Measurements from ENCODE around the gene CFAP141.
A peak's percentile ranks its signal among the peaks of the same experiment; 100 is the strongest.
"Not testable (repeated sequence)": the region's sequence is repeated elsewhere in the genome, so short reads cannot be mapped to it uniquely, and the experiment has no call there.

Gene CFAP141

DNA sequence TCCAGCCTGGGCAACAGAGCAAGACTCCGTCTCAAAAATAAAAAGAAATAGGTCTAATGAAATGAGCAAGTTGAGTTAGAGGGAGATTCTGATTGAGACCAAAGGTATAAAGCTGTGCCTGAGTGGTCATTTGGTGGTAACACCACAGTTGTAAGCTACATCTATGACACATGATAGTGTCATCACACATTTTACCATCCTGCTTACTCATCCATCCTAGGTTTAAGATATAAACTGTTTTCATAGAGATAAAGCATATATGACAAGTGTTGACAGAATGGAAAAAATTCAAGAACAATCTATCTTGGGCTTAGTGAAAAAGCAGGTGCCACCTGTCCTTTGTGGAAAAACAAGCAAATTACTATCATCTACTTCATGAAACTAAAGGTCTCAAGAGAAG lies 7.1 kb upstream of the CFAP141 start:
- FAIRE-seq: no peak
- TF ChIP-seq POLR2A (IDR thresholded peaks at IDR 0.05; ENCODE audit: low read depth, low read length) (no peak), POLR2AphosphoS5 (IDR thresholded peaks at IDR 0.05; ENCODE audit: low read depth, low read length) (no peak), TAF1 (IDR thresholded peaks at IDR 0.05; ENCODE audit: low read depth, low read length) (no peak), PAX5 (IDR thresholded peaks at IDR 0.05; ENCODE audit: insufficient read depth, low read length, severe bottlenecking) (no peak), POU2F2 (IDR thresholded peaks at IDR 0.05; ENCODE audit: low read depth, low read length) (no peak), SPI1 (IDR thresholded peaks at IDR 0.05; ENCODE audit: low read depth, low read length) (no peak)
- DNase-seq (ENCODE audit: insufficient read length, low spot score): no peak

DNA sequence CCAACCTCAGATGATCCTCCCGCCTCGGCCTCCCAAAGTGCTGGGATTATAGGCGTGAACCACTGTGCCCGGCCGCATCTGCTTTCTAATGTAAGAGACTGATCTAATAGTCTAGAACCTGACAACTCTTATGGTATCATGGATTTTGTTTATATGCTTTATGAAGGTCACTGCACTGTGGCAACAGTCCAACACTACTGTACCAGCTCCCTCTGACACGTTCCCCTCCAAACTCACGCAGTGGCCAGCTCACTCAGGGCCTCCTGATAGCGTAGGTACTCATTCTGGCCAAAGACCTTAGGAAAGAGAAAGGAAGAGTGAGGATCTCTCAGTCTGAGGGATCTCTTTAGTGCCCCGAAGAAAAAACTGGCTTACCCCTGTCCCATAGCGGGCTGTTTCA lies 6.0 kb upstream of the CFAP141 start:
- TF ChIP-seq POLR2A (IDR thresholded peaks at IDR 0.05; ENCODE audit: low read depth, low read length) (no peak), SPI1 (IDR thresholded peaks at IDR 0.05; ENCODE audit: low read depth, low read length) (no peak), POLR2AphosphoS5 (IDR thresholded peaks at IDR 0.05; ENCODE audit: low read depth, low read length) (no peak), TAF1 (IDR thresholded peaks at IDR 0.05; ENCODE audit: low read depth, low read length) (no peak), PAX5 (IDR thresholded peaks at IDR 0.05; ENCODE audit: insufficient read depth, low read length, severe bottlenecking) (no peak), POU2F2 (IDR thresholded peaks at IDR 0.05; ENCODE audit: low read depth, low read length) (no peak)
- FAIRE-seq (no peak), DNase-seq (ENCODE audit: insufficient read length, low spot score) (no peak)

DNA sequence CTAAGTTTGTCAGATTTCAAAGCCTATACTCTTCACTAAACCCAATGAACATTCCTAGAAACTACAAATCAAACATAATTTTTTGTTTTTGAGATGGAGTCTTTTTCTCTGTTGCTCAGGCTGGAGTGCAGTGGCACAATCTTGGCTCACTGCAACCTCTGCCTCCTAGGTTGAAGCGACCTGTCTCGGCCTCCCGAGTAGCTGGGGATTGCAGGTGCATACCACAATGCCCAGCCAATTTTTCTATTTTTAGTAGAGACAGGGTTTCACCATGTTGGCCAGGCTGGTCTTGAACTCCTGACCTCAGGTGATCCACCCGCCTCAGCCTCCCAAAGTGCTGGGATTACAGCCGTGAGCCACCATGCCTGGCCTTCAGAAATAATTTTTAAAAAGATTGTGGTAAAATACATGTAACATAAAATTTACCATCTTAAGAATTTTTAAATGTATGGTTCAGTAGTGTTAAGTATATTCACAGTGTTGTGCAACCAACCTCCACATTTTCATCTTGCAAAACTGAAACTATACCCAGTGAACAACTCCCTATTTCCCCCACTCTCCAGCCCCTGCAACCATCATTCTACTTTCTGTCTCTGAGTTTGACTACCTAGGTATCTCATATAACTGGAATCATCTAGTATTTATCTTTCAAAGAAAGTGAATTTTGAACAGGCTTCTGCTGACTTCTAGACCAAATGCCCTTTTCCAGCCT lies 2.7 kb upstream of the CFAP141 start:
- TF ChIP-seq POLR2AphosphoS5 (IDR thresholded peaks at IDR 0.05; ENCODE audit: low read depth, low read length) (no peak; the same call in 1 of the 2 replicates), SPI1 (IDR thresholded peaks at IDR 0.05; ENCODE audit: low read depth, low read length) (no peak), POU2F2 (IDR thresholded peaks at IDR 0.05; ENCODE audit: low read depth, low read length) (no peak), POLR2A (IDR thresholded peaks at IDR 0.05; ENCODE audit: low read depth, low read length) (no peak)
- DNase-seq (ENCODE audit: insufficient read length, low spot score): no peak
- FAIRE-seq: no peak

DNA sequence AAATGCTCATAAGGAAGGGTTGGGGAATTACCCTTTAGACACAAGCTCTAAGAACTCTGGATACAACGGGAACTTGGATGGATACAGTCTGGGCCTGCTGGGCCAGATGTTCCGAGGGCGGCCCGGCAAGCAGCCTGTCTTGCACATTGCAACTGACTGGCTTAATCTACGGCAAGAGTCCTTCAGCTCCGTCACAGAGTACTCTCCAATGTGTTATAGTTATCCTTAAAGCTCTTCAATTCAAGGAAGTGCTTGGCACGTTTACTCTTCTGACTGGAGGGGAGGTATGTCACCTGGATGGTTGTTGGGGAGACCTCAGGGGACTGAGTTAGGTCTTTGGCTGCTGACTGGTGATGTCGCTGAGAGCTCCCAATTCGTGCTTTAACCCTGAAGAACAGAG lies 1.1 kb upstream of the CFAP141 start:
- no peak for DNase-seq (ENCODE audit: insufficient read length, low spot score)
- FAIRE-seq: no peak
- no peak for TF ChIP-seq POLR2AphosphoS5 (IDR thresholded peaks at IDR 0.05; ENCODE audit: low read depth, low read length)
- TF ChIP-seq POU2F2 (IDR thresholded peaks at IDR 0.05; ENCODE audit: low read depth, low read length): no peak
- TF ChIP-seq SPI1 (IDR thresholded peaks at IDR 0.05; ENCODE audit: low read depth, low read length): no peak

DNA sequence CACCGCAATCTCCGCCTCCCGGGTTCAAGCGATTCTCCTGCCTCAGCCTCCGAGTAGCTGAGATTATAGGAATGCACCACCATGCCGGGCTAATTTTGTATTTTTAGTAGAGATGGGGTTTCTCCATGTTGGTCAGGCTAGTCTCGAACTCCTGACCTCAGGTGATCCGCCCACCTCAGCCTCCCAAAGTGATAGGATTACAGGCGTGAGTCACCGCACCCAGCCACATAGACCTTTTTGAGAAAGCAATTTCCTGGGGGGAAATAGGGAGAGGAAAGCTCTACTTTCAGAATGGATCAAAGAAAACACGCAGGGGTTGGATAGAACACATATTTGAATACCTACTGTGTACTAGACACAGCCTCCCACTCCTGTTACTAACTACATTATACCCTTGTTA lies 355 bp downstream of the CFAP141 start:
- DNase-seq (ENCODE audit: insufficient read length, low spot score); FAIRE-seq: not testable (repeated sequence)

DNA sequence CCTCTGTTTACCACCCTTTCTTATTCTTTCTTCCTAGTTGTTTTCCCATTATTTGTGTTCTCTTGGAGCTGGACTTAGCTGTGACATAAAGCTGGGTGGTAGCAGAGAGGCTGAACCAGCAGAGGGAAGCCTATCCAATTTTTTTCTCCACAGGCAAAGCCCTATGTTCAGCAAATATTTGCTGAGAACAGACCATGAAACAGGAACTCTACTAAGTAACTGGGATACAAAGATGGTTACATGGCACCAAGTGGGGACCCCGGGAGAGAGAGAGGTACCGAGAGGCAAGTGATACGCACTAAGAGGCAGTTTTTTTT lies 6.6 kb downstream of the CFAP141 start:
- TF ChIP-seq POLR2A (IDR thresholded peaks at IDR 0.05; ENCODE audit: low read depth, low read length) (no peak), PAX5 (IDR thresholded peaks at IDR 0.05; ENCODE audit: insufficient read depth, low read length, severe bottlenecking) (no peak), POLR2AphosphoS5 (IDR thresholded peaks at IDR 0.05; ENCODE audit: low read depth, low read length) (no peak), TAF1 (IDR thresholded peaks at IDR 0.05; ENCODE audit: low read depth, low read length) (no peak), POU2F2 (IDR thresholded peaks at IDR 0.05; ENCODE audit: low read depth, low read length) (no peak), SPI1 (IDR thresholded peaks at IDR 0.05; ENCODE audit: low read depth, low read length) (no peak)
- no peak for DNase-seq (ENCODE audit: insufficient read length, low spot score)
- FAIRE-seq: no peak

DNA sequence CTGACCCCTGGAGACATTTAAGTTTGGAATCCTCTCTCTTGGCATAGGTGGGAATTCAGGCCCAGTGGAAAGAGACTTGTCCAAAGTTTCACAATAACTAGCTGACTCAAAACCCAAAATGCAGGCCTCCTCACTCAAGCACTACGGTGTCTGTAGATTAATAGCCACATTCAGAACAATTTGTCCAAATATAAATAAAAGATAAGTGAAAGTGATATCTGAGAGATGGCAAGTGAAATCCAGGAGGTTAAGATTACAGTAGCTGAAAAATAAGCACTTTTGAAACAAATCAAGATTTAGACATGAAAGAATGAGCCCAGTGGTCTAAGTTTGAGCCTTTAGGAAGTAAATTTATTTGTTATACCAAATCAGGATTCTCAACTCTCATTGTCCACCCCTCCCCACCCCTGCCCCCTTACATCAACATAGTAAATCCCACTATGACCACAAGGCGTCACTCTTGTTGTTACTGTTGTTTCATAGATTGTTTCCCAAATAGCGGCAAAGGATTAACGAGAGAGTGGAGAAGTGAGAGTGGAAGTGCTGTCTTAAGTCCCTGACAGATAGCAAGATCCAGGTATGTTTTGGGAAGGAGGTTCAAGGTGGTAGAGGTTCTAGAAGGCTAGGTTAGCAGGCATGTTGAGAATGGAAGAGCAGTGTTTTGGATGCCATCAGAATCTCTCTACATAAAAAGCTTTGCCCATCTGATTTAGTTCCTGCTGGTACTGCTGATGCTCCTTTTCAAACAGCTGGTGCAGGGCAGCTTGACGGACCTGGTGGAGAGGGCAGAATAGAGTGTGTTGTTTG lies 7.2 kb downstream of the CFAP141 start:
- no peak for DNase-seq (ENCODE audit: insufficient read length, low spot score)
- FAIRE-seq: peak; percentile 33
- TF ChIP-seq POU2F2 (IDR thresholded peaks at IDR 0.05; ENCODE audit: low read depth, low read length) (no peak), TAF1 (IDR thresholded peaks at IDR 0.05; ENCODE audit: low read depth, low read length) (no peak), POLR2A (IDR thresholded peaks at IDR 0.05; ENCODE audit: low read depth, low read length) (no peak), POLR2AphosphoS5 (IDR thresholded peaks at IDR 0.05; ENCODE audit: low read depth, low read length) (no peak), PAX5 (IDR thresholded peaks at IDR 0.05; ENCODE audit: insufficient read depth, low read length, severe bottlenecking) (no peak), SPI1 (IDR thresholded peaks at IDR 0.05; ENCODE audit: low read depth, low read length) (0 out of 2 replicates have a peak, but pooled peaks have one; percentile 13)

DNA sequence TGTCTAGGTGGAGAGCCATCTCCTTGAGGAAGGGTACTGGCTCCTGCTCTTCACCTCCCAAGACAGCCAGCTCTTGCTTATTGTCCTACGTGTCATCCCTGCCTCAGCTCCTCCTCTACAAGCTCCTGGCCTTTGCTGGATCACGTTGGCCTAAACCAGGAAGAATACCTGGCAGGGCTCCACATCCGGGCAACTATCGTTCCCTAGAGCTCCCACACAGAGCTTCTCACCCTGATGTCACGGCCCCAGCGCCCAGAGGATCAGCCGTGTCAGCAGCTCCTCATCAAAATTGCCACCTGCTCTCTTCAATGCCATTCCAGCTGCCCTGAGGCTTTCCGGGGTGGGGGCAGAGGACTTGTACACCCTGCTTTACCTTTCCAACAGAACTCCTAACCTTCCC lies 12.3 kb downstream of the CFAP141 start:
- TF ChIP-seq POLR2AphosphoS5 (IDR thresholded peaks at IDR 0.05; ENCODE audit: low read depth, low read length) (no peak), POLR2A (IDR thresholded peaks at IDR 0.05; ENCODE audit: low read depth, low read length) (no peak), PAX5 (IDR thresholded peaks at IDR 0.05; ENCODE audit: insufficient read depth, low read length, severe bottlenecking) (no peak), TAF1 (IDR thresholded peaks at IDR 0.05; ENCODE audit: low read depth, low read length) (no peak), SPI1 (IDR thresholded peaks at IDR 0.05; ENCODE audit: low read depth, low read length) (no peak), POU2F2 (IDR thresholded peaks at IDR 0.05; ENCODE audit: low read depth, low read length) (no peak)
- DNase-seq (ENCODE audit: insufficient read length, low spot score) (no peak), FAIRE-seq (no peak)

DNA sequence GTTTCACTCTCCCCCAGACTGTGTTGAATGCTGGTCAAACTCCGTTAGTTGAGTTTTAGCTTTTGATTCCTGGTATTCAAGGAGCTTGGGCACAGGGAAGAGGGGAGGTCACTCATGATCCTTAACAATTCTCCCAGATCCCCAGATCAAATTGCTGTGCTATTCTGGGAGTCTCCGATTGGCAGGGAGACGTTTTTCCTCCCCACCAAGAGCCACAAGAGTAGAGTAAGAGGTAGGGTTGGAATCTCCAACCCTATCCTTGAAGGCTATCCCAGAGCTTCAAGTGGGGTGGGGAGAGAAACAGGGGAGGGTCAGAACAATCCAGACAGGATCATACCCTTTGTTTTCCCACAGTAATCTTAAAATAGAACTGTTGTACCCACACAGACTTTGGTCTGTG lies 13.7 kb downstream of the CFAP141 start:
- no peak for FAIRE-seq
- TF ChIP-seq POU2F2 (IDR thresholded peaks at IDR 0.05; ENCODE audit: low read depth, low read length) (no peak), SPI1 (IDR thresholded peaks at IDR 0.05; ENCODE audit: low read depth, low read length) (no peak), TAF1 (IDR thresholded peaks at IDR 0.05; ENCODE audit: low read depth, low read length) (no peak), PAX5 (IDR thresholded peaks at IDR 0.05; ENCODE audit: insufficient read depth, low read length, severe bottlenecking) (no peak), POLR2A (IDR thresholded peaks at IDR 0.05; ENCODE audit: low read depth, low read length) (no peak), POLR2AphosphoS5 (IDR thresholded peaks at IDR 0.05; ENCODE audit: low read depth, low read length) (no peak)
- DNase-seq (ENCODE audit: insufficient read length, low spot score): no peak

DNA sequence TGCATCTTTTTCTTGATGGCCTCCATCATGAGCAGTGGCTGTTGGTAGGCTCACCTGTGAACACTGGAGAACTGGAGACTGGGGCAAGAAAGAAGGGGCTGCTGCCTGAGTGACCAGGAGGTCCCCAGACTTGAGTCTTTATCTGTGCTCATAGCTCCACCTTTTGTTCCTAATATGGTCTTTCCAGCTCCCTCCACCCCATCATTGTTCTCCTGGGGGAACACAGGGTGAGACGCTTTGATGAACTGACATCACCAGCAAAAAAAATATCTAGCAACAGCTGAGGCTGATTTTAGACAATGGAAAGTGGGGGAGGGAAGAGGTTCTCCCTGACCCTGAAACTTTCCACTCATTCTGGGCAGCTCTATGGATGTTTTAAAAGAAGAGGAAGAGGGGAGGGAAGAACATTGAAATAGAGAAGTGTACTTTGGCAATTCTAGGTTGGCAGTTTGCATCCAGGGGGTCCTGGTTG lies 14.1 kb downstream of the CFAP141 start, which contains the start of gene TPM3:
Gene TPM3, minus strand, starts transcription at position 111 of the 472 bp plus-strand sequence. Its CDS starts 82 bp downstream, at position 29.
- DNase-seq (ENCODE audit: insufficient read length, low spot score) (no peak), FAIRE-seq (no peak)
- TF ChIP-seq POLR2AphosphoS5 (IDR thresholded peaks at IDR 0.05; ENCODE audit: low read depth, low read length) (no peak), TAF1 (IDR thresholded peaks at IDR 0.05; ENCODE audit: low read depth, low read length) (no peak), POLR2A (IDR thresholded peaks at IDR 0.05; ENCODE audit: low read depth, low read length) (no peak), PAX5 (IDR thresholded peaks at IDR 0.05; ENCODE audit: insufficient read depth, low read length, severe bottlenecking) (no peak), POU2F2 (IDR thresholded peaks at IDR 0.05; ENCODE audit: low read depth, low read length) (no peak), SPI1 (IDR thresholded peaks at IDR 0.05; ENCODE audit: low read depth, low read length) (no peak)

Data from GM12891 (cell line).